Osteocyte (in vitro differentiated cells): ENCODE results near the gene SMIM45.

ENCODE experiments used
- DNase-seq: peaks from one replicate; pipeline ENCODE4 v3.0.0; 2021; ENCODE audit warnings: mixed read lengths; ENCODE audit not compliant: unreplicated experiment; ENCODE audit errors: extremely low spot score
- H3K27ac Mint-ChIP-seq: one replicate; pipeline ENCODE4 v1.8.0; 2021; ENCODE audit warnings: mild to moderate bottlenecking, mixed read lengths; ENCODE audit not compliant: unreplicated experiment
- H3K27me3 Mint-ChIP-seq: one replicate; pipeline ENCODE4 v1.8.0; 2021; ENCODE audit warnings: mixed read lengths; ENCODE audit not compliant: unreplicated experiment
- H3K36me3 Mint-ChIP-seq: one replicate; pipeline ENCODE4 v1.8.0; 2021; ENCODE audit warnings: mixed read lengths; ENCODE audit not compliant: unreplicated experiment
- H3K4me1 Mint-ChIP-seq: one replicate; pipeline ENCODE4 v1.8.0; 2021; ENCODE audit warnings: mixed read lengths; ENCODE audit not compliant: unreplicated experiment
- H3K4me3 Mint-ChIP-seq: one replicate; pipeline ENCODE4 v1.8.0; 2021; ENCODE audit warnings: mild to moderate bottlenecking, moderate library complexity, mixed read lengths; ENCODE audit not compliant: unreplicated experiment
- H3K9me3 Mint-ChIP-seq: one replicate; pipeline ENCODE4 v1.8.0; 2021; ENCODE audit warnings: mixed read lengths; ENCODE audit not compliant: unreplicated experiment
- TF ChIP-seq, protein P1 (sequence below): fragments of 200-600 bp; sonication (generic); IDR thresholded peaks from 2 replicates; pipeline ENCODE4 v1.5.0; 2021; ENCODE audit warnings: antibody characterized with exemption, mild to moderate bottlenecking, moderate library complexity

The SMIM45 gene

DNA sequence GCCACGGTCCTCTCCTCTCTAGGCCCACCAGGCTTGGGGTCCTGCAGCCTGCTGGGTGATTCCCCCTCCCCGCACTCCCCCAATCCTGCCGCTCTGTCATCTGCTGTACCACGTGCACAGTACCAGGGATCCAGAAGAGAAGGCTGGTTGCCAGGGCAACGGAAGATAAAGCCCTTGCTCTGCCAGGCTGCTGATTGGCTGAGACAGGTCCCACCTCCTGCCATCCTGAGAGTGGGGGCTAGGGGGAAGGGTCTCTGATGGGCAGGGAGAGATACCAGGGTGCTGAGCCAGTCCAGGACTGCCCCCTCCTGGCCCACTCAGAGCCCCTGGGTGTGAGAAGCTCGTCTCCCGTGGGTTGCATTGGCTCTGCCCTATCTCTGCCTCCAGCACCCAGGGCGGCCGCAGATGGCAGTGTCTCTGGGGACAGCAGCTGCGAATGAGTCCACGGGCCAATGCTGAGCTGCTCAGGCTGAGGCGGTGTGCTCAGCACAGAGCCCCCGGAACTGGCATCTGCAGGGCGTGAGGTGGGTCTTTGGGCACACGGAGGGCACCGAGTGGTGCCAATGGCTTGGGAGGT is at the start of gene SMIM45:
Gene SMIM45, plus strand, starts transcription at position 253 of the 577 bp plus-strand sequence.
- Mint-ChIP-seq H3K27ac (no peak within 1 kb of the TSS), H3K27me3 (no peaks in the 10 kb centered on the region), H3K36me3 (no peaks in the 10 kb centered on the region), H3K4me3 (no peak within 1 kb of the TSS), H3K9me3 (no peaks in the 10 kb centered on the region), H3K4me1 (peaks cover 6% of the 10 kb centered on the region)
- TF ChIP-seq, protein P1, sequence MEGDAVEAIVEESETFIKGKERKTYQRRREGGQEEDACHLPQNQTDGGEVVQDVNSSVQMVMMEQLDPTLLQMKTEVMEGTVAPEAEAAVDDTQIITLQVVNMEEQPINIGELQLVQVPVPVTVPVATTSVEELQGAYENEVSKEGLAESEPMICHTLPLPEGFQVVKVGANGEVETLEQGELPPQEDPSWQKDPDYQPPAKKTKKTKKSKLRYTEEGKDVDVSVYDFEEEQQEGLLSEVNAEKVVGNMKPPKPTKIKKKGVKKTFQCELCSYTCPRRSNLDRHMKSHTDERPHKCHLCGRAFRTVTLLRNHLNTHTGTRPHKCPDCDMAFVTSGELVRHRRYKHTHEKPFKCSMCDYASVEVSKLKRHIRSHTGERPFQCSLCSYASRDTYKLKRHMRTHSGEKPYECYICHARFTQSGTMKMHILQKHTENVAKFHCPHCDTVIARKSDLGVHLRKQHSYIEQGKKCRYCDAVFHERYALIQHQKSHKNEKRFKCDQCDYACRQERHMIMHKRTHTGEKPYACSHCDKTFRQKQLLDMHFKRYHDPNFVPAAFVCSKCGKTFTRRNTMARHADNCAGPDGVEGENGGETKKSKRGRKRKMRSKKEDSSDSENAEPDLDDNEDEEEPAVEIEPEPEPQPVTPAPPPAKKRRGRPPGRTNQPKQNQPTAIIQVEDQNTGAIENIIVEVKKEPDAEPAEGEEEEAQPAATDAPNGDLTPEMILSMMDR = no peak
- DNase-seq = no peak

DNA sequence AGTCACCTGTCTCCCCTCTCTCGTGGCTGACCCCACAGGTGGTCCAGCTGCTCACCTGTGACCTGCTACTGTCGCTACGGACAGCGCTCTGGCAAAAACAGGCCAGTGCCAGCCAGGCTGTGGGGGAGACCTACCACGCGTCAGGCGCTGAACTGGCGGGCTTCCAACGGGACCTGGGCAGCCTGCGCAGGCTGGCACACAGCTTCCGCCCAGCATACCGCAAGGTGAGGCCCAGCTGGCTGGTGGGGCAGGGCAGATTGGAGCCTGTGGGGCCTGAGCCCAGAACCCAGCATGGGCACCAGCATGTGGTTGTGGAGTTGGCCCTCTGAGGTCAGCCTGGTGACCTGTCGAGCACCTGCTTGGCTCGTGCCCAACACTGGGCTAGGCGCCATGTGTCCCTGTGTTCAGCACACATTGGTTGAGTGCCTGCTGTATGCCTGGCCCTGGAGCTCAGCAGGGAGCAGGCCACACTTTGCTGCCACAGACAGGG is 49.0 kb upstream of the SMIM45 start:
- Mint-ChIP-seq H3K27me3 (no peaks in the 10 kb centered on the region), H3K4me3 (no peak overlapping the region), H3K4me1 (peaks cover 2% of the 10 kb centered on the region), H3K36me3 (peaks cover 21% of the 10 kb centered on the region), H3K9me3 (no peaks in the 10 kb centered on the region), H3K27ac (no peak overlapping the region)
- DNase-seq = no peak
- TF ChIP-seq, protein P1 = no peak

DNA sequence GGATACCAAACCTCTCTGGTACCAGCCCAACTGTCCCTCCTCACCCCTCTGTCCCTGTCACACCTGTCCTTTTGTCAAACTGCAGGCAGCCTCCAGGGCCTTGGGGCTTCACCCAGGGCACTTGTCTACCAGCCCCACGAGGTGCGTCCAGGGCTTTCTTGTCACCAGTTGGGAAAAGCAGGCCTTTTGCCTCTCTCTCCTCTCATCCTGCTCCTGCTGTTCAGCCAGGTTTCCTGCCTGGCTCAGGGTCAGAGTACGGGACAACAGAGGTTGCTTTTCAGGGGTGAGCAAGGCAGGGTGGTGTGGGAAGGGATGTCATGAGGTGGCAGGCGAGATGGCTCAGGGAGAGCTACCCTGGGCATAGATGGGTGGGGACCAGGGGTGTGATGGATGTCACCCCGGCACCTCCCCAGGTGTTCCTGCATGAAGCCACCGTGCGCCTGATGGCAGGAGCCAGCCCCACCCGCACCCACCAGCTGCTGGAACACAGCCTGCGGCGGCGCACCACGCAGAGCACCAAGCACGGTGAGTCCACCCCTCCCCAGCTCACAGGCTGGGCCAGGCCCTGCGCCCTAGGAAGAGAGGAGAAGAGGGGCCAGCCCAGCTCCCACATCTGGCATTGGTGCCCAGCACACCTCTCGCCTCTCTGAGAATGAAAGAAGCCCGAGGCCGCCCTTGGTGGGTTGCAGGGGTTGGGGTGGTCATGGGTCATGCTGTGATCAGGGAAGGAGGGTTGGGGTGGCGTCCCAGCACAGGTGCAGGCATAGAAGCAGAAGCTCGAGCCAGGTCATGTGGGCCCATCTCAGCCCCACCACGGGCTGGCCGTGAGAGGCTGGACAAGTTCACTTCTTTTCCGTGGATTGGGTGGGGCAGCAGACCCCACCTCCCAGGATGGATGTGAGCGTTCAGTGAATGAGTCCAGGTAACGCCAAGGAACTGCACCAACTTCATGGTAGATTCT is 47.2 kb upstream of the SMIM45 start:
- no peak overlapping the region for H3K4me3 Mint-ChIP-seq
- H3K27ac Mint-ChIP-seq = no peak overlapping the region

DNA sequence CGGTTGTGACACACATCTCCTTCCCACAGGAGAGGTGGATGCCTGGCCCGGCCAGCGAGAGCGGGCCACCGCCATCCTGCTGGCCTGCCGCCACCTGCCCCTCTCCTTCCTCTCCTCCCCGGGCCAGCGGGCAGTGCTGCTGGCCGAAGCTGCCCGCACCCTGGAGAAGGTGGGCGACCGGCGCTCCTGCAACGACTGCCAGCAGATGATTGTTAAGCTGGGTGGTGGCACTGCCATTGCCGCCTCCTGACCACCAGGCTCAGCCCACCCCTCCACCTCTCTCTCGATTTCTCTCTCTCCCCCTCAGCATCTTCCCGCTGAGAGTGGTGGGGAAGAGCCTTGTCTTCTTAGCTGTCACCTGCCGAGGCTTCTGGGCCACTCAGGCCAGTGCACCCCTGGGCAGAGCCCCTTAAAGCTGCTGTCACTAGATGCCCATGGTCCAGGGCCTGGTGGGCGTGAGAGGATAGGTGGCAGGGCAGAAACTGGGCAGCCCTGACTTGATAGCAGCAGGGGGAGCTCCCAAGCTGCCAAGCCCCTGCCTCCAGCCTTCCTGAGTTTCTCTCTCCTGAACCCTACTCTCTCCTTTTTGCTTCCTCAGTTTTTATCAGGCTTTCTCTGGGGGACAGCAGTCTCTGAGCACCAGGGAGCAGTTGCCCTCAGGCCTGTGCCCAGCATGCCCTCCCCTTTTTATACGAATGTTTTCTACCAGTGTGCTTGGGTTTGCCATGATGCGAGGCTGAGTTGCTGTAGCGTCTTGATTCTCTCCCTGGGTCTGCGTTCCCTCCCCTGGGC is 46.3 kb upstream of the SMIM45 start:
- Mint-ChIP-seq H3K27ac (no peak overlapping the region), H3K9me3 (no peaks in the 10 kb centered on the region), H3K36me3 (peaks cover 15% of the 10 kb centered on the region), H3K27me3 (no peaks in the 10 kb centered on the region), H3K4me3 (no peak overlapping the region), H3K4me1 (peaks cover 7% of the 10 kb centered on the region)
- no peak for DNase-seq
- TF ChIP-seq, protein P1 = no peak

More for the DNA sequence above, 47.2 kb upstream of the SMIM45 start:
- TF ChIP-seq, protein P1 = no peak
- no peaks in the 10 kb centered on the region for H3K27me3 Mint-ChIP-seq
- peaks cover 15% of the 10 kb centered on the region for H3K36me3 Mint-ChIP-seq
- no peaks in the 10 kb centered on the region for H3K9me3 Mint-ChIP-seq
- DNase-seq = no peak
- H3K4me1 Mint-ChIP-seq = peaks cover 7% of the 10 kb centered on the region
